Colonic mucosa (tissue), 4 donors: ENCODE data around the gene FXYD1. TPM values are rescaled to one million over a fixed set of nuclear protein-coding genes. Genes with fewer than 3 reads are reported as not detected.

Experiments
- DNase-seq: peaks from one replicate; pipeline ENCODE4 v3.0.0-alpha.2; 2020
- H3K27ac ChIP-seq: fragments of 200-600 bp; one replicate; pipeline ENCODE4 v1.8.0; 2021
- H3K27me3 ChIP-seq: fragments of 200-600 bp; one replicate; pipeline ENCODE4 v1.8.0; 2021
- H3K36me3 ChIP-seq: fragments of 200-600 bp; one replicate; pipeline ENCODE4 v1.8.0; 2021
- H3K4me1 ChIP-seq: fragments of 200-600 bp; one replicate; pipeline ENCODE4 v1.8.0; 2021; ENCODE audit warnings: mild to moderate bottlenecking
- H3K4me3 ChIP-seq: fragments of 200-600 bp; one replicate; pipeline ENCODE4 v1.8.0; 2021
- H3K9ac ChIP-seq, 2 donors: one replicate each; pipeline ENCODE4 v1.7.0; 2013; ENCODE audit warnings: control low read depth in 2 of 2, low read depth in 2 of 2, low read length in 2 of 2
- H3K9me3 ChIP-seq: fragments of 200-600 bp; one replicate; pipeline ENCODE4 v1.8.0; 2021
- CTCF ChIP-seq: fragments of 200-600 bp; IDR thresholded peaks from one replicate; pipeline ENCODE4 v1.8.0; 2022; ENCODE audit warnings: antibody characterized with exemption, mild to moderate bottlenecking
- intact Hi-C: fragments of 100-400 bp; cut with DNase I; formaldehyde crosslinking; loops from one replicate; pipeline ENCODE4 v1.14.1; 2022
- total RNA-seq, 2 donors: library from RNA; stranded (reverse); fragmentation: NEBNext Ultra II Directional in 1 of 2; extraction: Animal tissue kit (Norgen Biotek cat#: 25700) in 1 of 2; gene quantifications; one replicate each; pipeline ENCODE4 v1.2.1, GENCODE V29; 2021
- donor health status: healthy.
- donor health status: DM: no; HTN: no; CAD: no.
- donor health status: DM: no; HTN: no; CAD: no.

The FXYD1 gene
- total RNA-seq, 2 donors from 2014 or later, result 8.8 to 15.1 TPM

GRCh38 chr19:35159606-35160005 lies 21.0 kb downstream of the FXYD1 start:
- intact Hi-C loops, result no loop called here
- H3K36me3 ChIP-seq, result no peaks in the 10 kb centered on the region

GRCh38 chr19:35160629-35161433 lies 22.2 kb downstream of the FXYD1 start:
- H3K9ac ChIP-seq, result no peak overlapping the region
- H3K27me3 ChIP-seq, result no peaks in the 10 kb centered on the region
- intact Hi-C loops, result no loop called here
- H3K4me1 ChIP-seq, result no peaks in the 10 kb centered on the region
- H3K9me3 ChIP-seq, result no peaks in the 10 kb centered on the region
- no peaks in the 10 kb centered on the region for H3K36me3 ChIP-seq
- DNase-seq, result no peak
- H3K27ac ChIP-seq, result no peak overlapping the region
- no peak for TF ChIP-seq CTCF
- no peak overlapping the region for H3K4me3 ChIP-seq

More at GRCh38 chr19:35159606-35160005, 21.0 kb downstream of the FXYD1 start:
- Histone ChIP-seq H3K27ac (no peak overlapping the region), H3K27me3 (peaks cover 6% of the 10 kb centered on the region), H3K9me3 (no peaks in the 10 kb centered on the region), H3K9ac (no peak overlapping the region), H3K4me1 (no peaks in the 10 kb centered on the region), H3K4me3 (no peak overlapping the region)
- no peak for TF ChIP-seq CTCF
- DNase-seq, result no peak

GRCh38 chr19:35161434-35161743 lies 22.8 kb downstream of the FXYD1 start:
- Histone ChIP-seq H3K4me3 (no peak overlapping the region), H3K4me1 (no peaks in the 10 kb centered on the region), H3K9ac (no peak overlapping the region), H3K27ac (no peak overlapping the region), H3K9me3 (no peaks in the 10 kb centered on the region), H3K27me3 (no peaks in the 10 kb centered on the region), H3K36me3 (no peaks in the 10 kb centered on the region)
- no peak for DNase-seq
- TF ChIP-seq CTCF, result no peak
- intact Hi-C loops, result no loop called here

GRCh38 chr19:35162471-35163326 lies 24.1 kb downstream of the FXYD1 start:
- H3K4me1 ChIP-seq, result no peaks in the 10 kb centered on the region
- H3K27ac ChIP-seq, result no peak overlapping the region
- no peak overlapping the region for H3K4me3 ChIP-seq
- H3K9me3 ChIP-seq, result no peaks in the 10 kb centered on the region
- H3K27me3 ChIP-seq, result no peaks in the 10 kb centered on the region
- intact Hi-C loops, result no loop called here
- no peak for DNase-seq
- no peaks in the 10 kb centered on the region for H3K36me3 ChIP-seq
- TF ChIP-seq CTCF, result no peak
- no peak overlapping the region for H3K9ac ChIP-seq

- Histone ChIP-seq H3K4me3 (no peak overlapping the region), H3K36me3 (no peaks in the 10 kb centered on the region), H3K27ac (no peak overlapping the region), H3K9ac (no peak overlapping the region), H3K9me3 (no peaks in the 10 kb centered on the region), H3K4me1 (no peaks in the 10 kb centered on the region), H3K27me3 (no peaks in the 10 kb centered on the region)
- intact Hi-C loops, result no loop called here
- DNase-seq, result no peak
- TF ChIP-seq CTCF, result no peak
These were observed 25.8 kb downstream of the FXYD1 start for GRCh38 chr19:35164418-35164817.
